ENCODE measurements around the gene ZXDC.

ZXDC gene

GRCh38 chr3:126472277-126473006 lies 3.2 kb downstream of the ZXDC start:
- DNase-seq, result peak; percentile 97 to 99

GRCh38 chr3:126469479-126469878 lies 6.2 kb downstream of the ZXDC start:
- DNase-seq, result no peak

GRCh38 chr3:126468028-126468891 lies 7.4 kb downstream of the ZXDC start:
- DNase-seq, result peak; percentile 63 to 68

- DNase-seq, result no peak
Observed at GRCh38 chr3:126467611-126467955, 8.1 kb downstream of the ZXDC start.

- DNase-seq, result peak; percentile 33 to 42
Observed at GRCh38 chr3:126466886-126467610, 8.6 kb downstream of the ZXDC start.

GRCh38 chr3:126465928-126466544 lies 9.7 kb downstream of the ZXDC start:
- peak; percentile 72 to 84 for DNase-seq

GRCh38 chr3:126464997-126465396 lies 10.7 kb downstream of the ZXDC start:
- no peak for DNase-seq

- peak; percentile 44 to 47 for DNase-seq
Observed at GRCh38 chr3:126464494-126464893, 11.2 kb downstream of the ZXDC start.

GRCh38 chr3:126464093-126464492 lies 11.6 kb downstream of the ZXDC start:
- no peak for DNase-seq

GRCh38 chr3:126463521-126463920 lies 12.2 kb downstream of the ZXDC start:
- DNase-seq, result no peak

- DNase-seq, result no peak
Observed at GRCh38 chr3:126461450-126462070, 14.1 kb downstream of the ZXDC start.

- no peak for DNase-seq
Observed at GRCh38 chr3:126460381-126460780, 15.3 kb downstream of the ZXDC start.

- DNase-seq, result no peak
Observed at GRCh38 chr3:126459763-126460127, 15.9 kb downstream of the ZXDC start.

GRCh38 chr3:126459111-126459762 lies 16.5 kb downstream of the ZXDC start:
- no peak for DNase-seq

GRCh38 chr3:126456766-126457388 lies 18.8 kb downstream of the ZXDC start:
- DNase-seq, result no peak

- DNase-seq, result no peak
Observed at GRCh38 chr3:126456211-126456610, 19.5 kb downstream of the ZXDC start.

- DNase-seq, result no peak
Observed at GRCh38 chr3:126454437-126455198, 21.1 kb downstream of the ZXDC start.

GRCh38 chr3:126454025-126454424 lies 21.7 kb downstream of the ZXDC start:
- no peak for DNase-seq

- no peak for DNase-seq
Observed at GRCh38 chr3:126452213-126452612, 23.5 kb downstream of the ZXDC start.

- no peak for DNase-seq
Observed at GRCh38 chr3:126451511-126451910, 24.2 kb downstream of the ZXDC start.

GRCh38 chr3:126450744-126451143 lies 24.9 kb downstream of the ZXDC start:
- no peak for DNase-seq
